Activated T-helper 17 cell treated with anti-CD3 and anti-CD28 coated beads, Interleukin-2, amount 50 U/mL, for 72 hours (primary cell): ENCODE data around the gene SLC16A2. TPM values are rescaled to one million over a fixed set of nuclear protein-coding genes. Genes with fewer than 3 reads are reported as not detected.
"Not testable (repeated sequence)": the region's sequence is repeated elsewhere in the genome, so short reads cannot be mapped to it uniquely, and the experiment has no call there.

ENCODE experiments used
- ATAC-seq: fragments of 150-1000 bp; cut with Tn5 transposase; replicated peaks from 2 replicates; pipeline ENCODE4 v1.10.0; 2021; ENCODE audit warnings: mild to moderate bottlenecking, moderate library complexity
- H3K27ac Mint-ChIP-seq: one replicate; pipeline ENCODE4 v1.8.0; 2022; ENCODE audit warnings: mixed read lengths
- H3K27me3 Mint-ChIP-seq: one replicate; pipeline ENCODE4 v1.8.0; 2022; ENCODE audit warnings: mixed read lengths
- H3K36me3 Mint-ChIP-seq: one replicate; pipeline ENCODE4 v1.8.0; 2022; ENCODE audit warnings: low read depth, mild to moderate bottlenecking, mixed read lengths
- H3K4me1 Mint-ChIP-seq: one replicate; pipeline ENCODE4 v1.8.0; 2022; ENCODE audit warnings: mixed read lengths
- H3K4me3 Mint-ChIP-seq: one replicate; pipeline ENCODE4 v1.8.0; 2022; ENCODE audit warnings: mild to moderate bottlenecking, mixed read lengths
- H3K9me3 Mint-ChIP-seq: one replicate; pipeline ENCODE4 v1.8.0; 2022; ENCODE audit warnings: mixed read lengths
- total RNA-seq, 2 donors: library from RNA; stranded (reverse); gene quantifications; one replicate each; pipeline ENCODE4 v1.2.3, GENCODE V29; 2022

Gene SLC16A2
- total RNA-seq, 2 donors from 2014 or later = 0.11 to 1.5 TPM

DNA sequence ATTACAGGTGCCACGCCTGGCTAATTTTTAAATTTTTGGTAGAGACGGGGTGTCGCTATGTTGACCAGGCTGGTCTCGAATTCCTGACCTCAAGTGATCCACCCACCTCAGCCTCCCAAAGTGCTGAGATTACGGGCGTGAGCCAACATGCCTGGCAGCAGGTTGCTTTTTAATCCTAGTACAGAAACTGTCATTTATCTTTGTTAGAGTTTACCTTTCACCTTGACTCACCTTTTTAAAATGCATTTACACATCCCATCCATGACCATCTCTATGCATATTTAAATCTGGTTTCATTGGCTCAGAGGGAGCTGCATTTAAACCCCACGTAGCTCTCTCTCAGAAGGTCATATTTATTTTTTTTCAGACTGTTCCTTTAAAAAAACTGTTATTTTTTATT, 31.9 kb downstream of the SLC16A2 start:
- Mint-ChIP-seq H3K9me3 (no peaks in the 10 kb centered on the region), H3K4me3 (no peak overlapping the region), H3K27ac (no peak overlapping the region), H3K36me3 (peaks cover 5% of the 10 kb centered on the region), H3K4me1 (peaks cover 13% of the 10 kb centered on the region), H3K27me3 (no peaks in the 10 kb centered on the region)
- no peak for ATAC-seq

DNA sequence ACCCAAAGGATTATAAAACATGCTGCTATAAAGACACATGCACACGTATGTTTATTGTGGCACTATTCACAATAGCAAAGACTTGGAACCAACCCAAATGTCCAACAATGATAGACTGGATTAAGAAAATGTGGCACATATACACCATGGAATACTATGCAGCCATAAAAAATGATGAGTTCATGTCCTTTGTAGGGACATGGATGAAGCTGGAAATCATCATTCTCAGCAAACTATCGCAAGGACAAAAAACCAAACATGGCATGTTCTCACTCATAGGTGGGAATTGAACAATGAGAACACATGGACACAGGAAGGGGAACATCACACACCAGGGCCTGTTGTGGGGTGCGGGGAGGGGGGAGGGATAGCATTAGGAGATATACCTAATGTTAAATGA, 32.9 kb downstream of the SLC16A2 start:
- H3K27ac Mint-ChIP-seq, H3K9me3 Mint-ChIP-seq, ATAC-seq, H3K4me3 Mint-ChIP-seq, H3K27me3 Mint-ChIP-seq, H3K36me3 Mint-ChIP-seq: not testable (repeated sequence)
- peaks cover 13% of the 10 kb centered on the region for H3K4me1 Mint-ChIP-seq

DNA sequence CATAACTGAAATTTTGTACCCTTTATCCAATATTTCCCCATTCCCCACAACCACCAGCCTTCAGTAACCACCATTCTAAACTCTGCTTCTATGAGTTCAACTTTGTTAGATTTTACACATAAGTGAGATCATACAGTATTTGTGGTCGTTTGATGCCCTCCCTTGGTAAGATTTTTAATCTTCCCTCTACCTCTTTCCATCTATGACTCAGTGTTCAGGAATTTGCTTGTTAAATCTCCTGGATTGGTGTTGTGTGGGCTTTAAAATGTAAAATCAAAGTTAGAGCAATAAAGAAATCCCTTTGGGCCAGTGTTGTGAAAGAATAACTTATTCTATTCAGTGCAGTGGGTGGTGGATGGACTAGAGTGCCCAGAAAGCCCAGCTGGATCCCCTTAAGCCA, 37.4 kb downstream of the SLC16A2 start:
- Mint-ChIP-seq H3K36me3 (no peaks in the 10 kb centered on the region), H3K27me3 (no peaks in the 10 kb centered on the region), H3K9me3 (no peaks in the 10 kb centered on the region)

GRCh38 chrX:74461384-74461783, 40.1 kb downstream of the SLC16A2 start:
- H3K27me3 Mint-ChIP-seq = no peaks in the 10 kb centered on the region
- no peak overlapping the region for H3K4me3 Mint-ChIP-seq
- H3K9me3 Mint-ChIP-seq = no peaks in the 10 kb centered on the region
- no peaks in the 10 kb centered on the region for H3K4me1 Mint-ChIP-seq
- no peak overlapping the region for H3K27ac Mint-ChIP-seq
- H3K36me3 Mint-ChIP-seq = no peaks in the 10 kb centered on the region
- ATAC-seq = no peak

More for the DNA sequence above, 37.4 kb downstream of the SLC16A2 start:
- Mint-ChIP-seq H3K4me3 (no peak overlapping the region), H3K27ac (no peak overlapping the region), H3K4me1 (no peaks in the 10 kb centered on the region)
- peak; percentile 21 for ATAC-seq

DNA sequence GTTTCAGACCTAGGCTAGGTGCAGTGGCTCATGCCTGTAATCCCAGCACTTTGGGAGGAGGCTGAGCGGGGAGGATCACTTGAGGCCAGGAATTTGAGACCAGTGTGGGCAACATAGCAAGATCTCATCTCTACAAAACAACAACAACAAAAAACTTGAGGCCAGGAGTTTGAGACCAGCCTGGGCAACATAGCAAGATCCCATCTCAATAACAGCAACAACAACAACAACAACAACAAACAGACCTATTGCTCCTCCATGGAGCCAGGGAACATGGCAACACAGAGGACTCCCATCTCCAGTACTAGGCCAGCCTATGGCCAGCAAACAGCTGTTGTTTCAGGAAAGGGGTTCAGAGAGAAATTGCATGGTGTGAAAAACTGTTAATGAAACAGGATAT, 43.4 kb downstream of the SLC16A2 start:
- Mint-ChIP-seq H3K36me3 (no peaks in the 10 kb centered on the region), H3K27me3 (no peaks in the 10 kb centered on the region), H3K4me1 (no peaks in the 10 kb centered on the region), H3K27ac (no peak overlapping the region), H3K4me3 (no peak overlapping the region), H3K9me3 (no peaks in the 10 kb centered on the region)
- no peak for ATAC-seq

DNA sequence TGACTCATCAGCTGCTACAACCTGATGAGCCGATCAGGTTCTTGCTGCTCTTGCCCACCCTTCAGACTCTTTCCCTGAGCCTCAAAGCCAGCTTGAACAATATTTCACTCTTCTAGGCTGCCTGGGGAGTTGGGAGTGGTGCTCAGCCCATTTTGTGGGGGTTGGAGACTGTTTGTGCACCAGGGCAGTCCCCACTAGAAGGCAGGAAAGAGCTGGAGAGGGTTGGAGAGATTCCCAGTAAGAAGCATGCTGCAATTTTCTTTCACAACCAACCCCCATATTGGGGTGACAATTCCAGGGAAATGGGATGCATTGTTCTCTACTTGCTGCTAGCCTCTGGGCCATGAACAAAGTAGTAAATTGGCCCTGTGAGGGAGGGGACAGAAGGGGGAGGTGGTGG, 44.1 kb downstream of the SLC16A2 start:
- H3K4me3 Mint-ChIP-seq = no peak overlapping the region
- ATAC-seq = no peak
- no peaks in the 10 kb centered on the region for H3K36me3 Mint-ChIP-seq
- H3K4me1 Mint-ChIP-seq = no peaks in the 10 kb centered on the region
- H3K27me3 Mint-ChIP-seq = no peaks in the 10 kb centered on the region
- no peaks in the 10 kb centered on the region for H3K9me3 Mint-ChIP-seq
- no peak overlapping the region for H3K27ac Mint-ChIP-seq

DNA sequence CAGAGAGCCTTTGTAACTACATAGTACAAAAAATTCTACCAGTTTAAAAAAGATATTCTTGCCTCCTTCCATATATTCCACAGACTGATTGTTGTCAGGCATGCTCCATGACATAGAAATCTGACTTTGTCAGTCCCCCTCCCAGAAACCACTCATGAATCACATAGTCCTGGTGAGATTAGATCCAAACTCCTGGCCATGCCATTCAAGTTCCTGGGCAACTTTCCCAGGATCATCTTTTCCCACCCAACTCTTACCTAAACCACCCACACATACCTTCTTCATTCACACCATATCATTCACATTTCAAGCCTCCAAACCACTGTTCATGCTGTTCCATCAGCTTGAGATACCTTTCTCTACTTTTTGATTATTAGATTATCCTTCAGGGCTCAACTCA, 46.4 kb downstream of the SLC16A2 start:
- no peaks in the 10 kb centered on the region for H3K27me3 Mint-ChIP-seq
- no peak overlapping the region for H3K4me3 Mint-ChIP-seq
- no peaks in the 10 kb centered on the region for H3K36me3 Mint-ChIP-seq
- no peak overlapping the region for H3K27ac Mint-ChIP-seq
- no peaks in the 10 kb centered on the region for H3K9me3 Mint-ChIP-seq
- no peaks in the 10 kb centered on the region for H3K4me1 Mint-ChIP-seq
- no peak for ATAC-seq

DNA sequence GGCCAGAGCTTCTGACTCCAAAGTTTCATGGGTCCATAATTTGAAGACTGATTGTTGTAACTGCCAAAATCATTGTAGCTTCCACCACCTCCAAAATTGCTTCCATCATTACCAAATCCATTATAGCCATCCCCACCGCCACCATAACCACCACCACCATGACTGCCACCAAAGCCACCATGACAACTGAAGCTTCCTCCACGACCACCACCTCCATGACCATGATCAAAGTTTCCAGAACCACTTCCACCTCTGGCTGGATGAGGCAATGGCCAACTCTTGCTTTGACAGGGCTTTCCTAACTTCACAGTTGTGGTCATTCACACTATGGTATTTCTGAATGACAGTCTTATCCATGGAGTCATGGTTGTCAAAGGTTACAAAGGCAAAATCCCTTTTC, 51.8 kb downstream of the SLC16A2 start:
- H3K36me3 Mint-ChIP-seq, ATAC-seq, H3K27ac Mint-ChIP-seq: not testable (repeated sequence)

DNA sequence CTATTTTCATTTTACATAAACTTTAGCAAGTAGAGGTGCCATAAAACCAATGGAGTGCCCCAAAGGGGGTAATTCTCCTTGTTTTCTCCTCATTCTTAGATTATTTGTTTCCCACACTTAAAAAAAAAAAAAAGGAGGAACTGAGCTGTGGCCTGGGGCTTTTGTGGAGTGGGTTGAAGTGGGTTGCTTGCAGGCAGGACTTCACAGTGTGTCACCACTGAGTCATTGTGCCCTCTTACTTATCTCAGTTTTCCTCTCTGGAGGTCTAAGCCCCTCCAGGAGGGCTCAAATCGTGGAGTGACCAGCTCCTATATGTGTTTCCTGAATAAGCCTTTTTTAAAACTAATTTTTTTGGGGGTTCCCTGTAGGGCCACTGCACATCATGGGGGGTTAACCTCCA, 69.0 kb downstream of the SLC16A2 start:
- no peak for ATAC-seq

More for the DNA sequence above, 51.8 kb downstream of the SLC16A2 start:
- H3K9me3 Mint-ChIP-seq, H3K4me3 Mint-ChIP-seq, H3K27me3 Mint-ChIP-seq, H3K4me1 Mint-ChIP-seq: not testable (repeated sequence)

GRCh38 chrX:74492720-74493201, 71.5 kb downstream of the SLC16A2 start:
- no peaks in the 10 kb centered on the region for H3K36me3 Mint-ChIP-seq
- H3K9me3 Mint-ChIP-seq = no peaks in the 10 kb centered on the region
- H3K4me3 Mint-ChIP-seq = no peak overlapping the region
- H3K4me1 Mint-ChIP-seq = no peaks in the 10 kb centered on the region
- H3K27me3 Mint-ChIP-seq = no peaks in the 10 kb centered on the region
- peak; percentile 23 for ATAC-seq
- no peak overlapping the region for H3K27ac Mint-ChIP-seq

More for the DNA sequence above, 69.0 kb downstream of the SLC16A2 start:
- Mint-ChIP-seq H3K9me3 (no peaks in the 10 kb centered on the region), H3K27ac (no peak overlapping the region), H3K36me3 (no peaks in the 10 kb centered on the region), H3K4me3 (no peak overlapping the region), H3K27me3 (no peaks in the 10 kb centered on the region), H3K4me1 (no peaks in the 10 kb centered on the region)

GRCh38 chrX:74493806-74494205, 72.5 kb downstream of the SLC16A2 start:
- Mint-ChIP-seq H3K36me3 (no peaks in the 10 kb centered on the region), H3K9me3 (no peaks in the 10 kb centered on the region), H3K4me1 (no peaks in the 10 kb centered on the region), H3K27ac (no peak overlapping the region), H3K4me3 (no peak overlapping the region), H3K27me3 (no peaks in the 10 kb centered on the region)
- no peak for ATAC-seq

DNA sequence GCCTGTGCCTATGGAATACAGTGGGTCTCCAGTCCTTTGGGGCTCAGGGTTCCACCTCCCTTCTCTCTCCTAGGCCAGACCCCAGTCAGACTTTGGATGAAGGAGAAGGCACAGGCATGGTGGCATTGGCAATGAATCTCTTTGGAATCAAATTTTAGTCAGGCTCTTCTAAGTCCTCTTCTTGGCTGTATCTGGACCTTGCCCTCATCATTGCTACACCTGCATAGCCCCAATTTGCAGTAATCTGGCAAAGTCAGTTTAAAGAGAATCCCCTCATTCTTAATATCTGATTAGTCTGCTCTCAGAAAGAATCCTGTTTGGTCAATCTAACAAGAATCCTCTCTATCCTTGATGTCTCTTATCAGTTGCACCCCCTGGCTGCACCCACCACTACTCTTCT, 77.6 kb downstream of the SLC16A2 start:
- Mint-ChIP-seq H3K36me3 (no peaks in the 10 kb centered on the region), H3K9me3 (no peaks in the 10 kb centered on the region), H3K27me3 (no peaks in the 10 kb centered on the region), H3K4me1 (no peaks in the 10 kb centered on the region), H3K4me3 (no peak overlapping the region), H3K27ac (no peak overlapping the region)
- no peak for ATAC-seq

DNA sequence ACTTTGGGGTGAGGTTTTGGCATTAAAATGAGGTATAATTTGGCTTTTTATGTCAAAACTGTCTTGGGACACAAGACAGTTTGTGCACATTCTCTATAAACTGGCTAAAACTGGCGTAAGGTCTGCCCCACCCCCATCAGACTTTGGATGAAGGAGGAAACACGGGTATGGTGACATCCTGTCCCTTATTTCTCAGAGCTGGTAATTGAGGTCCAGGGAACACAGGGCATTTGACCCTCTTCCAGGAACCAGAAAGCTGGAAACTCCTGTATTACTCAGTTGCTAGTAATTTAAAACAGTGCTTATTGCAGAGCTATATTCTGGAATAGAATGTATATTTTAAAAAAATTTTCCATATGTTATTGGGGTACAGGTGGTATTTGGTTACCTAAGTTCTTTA, 78.8 kb downstream of the SLC16A2 start:
- no peaks in the 10 kb centered on the region for H3K36me3 Mint-ChIP-seq
- no peaks in the 10 kb centered on the region for H3K27me3 Mint-ChIP-seq
- H3K4me1 Mint-ChIP-seq = no peaks in the 10 kb centered on the region
- H3K9me3 Mint-ChIP-seq = no peaks in the 10 kb centered on the region
- no peak overlapping the region for H3K4me3 Mint-ChIP-seq
- H3K27ac Mint-ChIP-seq = no peak overlapping the region
- no peak for ATAC-seq

DNA sequence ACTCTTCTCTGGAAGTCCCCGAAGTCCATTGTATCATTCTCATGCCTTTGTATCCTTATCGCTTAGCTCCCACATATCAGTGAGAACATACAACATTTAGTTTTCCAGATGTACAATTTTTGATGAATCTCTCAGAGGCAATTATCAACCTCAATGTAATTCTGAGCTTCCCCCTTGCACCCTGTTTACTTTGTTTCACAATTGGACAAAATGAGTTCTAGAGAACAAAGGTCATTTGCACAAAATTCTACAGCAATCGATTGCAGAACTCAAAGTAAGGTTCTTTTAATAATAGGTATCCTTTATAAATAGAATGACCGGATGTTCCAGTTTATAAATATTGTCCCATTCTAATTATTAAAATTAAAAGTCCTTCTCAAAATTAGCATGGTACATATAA, 79.3 kb downstream of the SLC16A2 start:
- Mint-ChIP-seq H3K4me3 (no peak overlapping the region), H3K4me1 (no peaks in the 10 kb centered on the region), H3K27ac (no peak overlapping the region), H3K9me3 (no peaks in the 10 kb centered on the region), H3K27me3 (no peaks in the 10 kb centered on the region), H3K36me3 (no peaks in the 10 kb centered on the region)
- no peak for ATAC-seq

DNA sequence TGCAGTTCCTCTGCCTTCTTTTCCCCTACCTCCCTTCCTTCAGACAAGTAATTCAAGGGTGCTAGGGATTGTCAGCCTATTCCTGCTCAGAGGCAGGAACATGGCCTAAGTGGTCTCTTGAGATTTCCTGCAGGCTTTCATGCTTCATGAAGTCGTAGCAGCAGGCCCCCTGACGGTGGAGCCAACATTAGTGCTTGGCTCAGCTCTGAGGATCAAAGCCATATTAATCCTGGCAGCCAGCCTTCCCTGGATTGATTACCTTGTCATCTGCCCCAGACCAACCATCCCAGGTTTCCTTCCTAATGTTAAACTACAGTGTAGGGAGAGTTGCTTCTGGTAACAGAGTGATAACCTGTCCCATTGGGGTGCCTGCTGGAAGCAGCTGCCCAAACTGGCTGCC, 84.1 kb downstream of the SLC16A2 start:
- no peaks in the 10 kb centered on the region for H3K27me3 Mint-ChIP-seq
- ATAC-seq = no peak
- no peak overlapping the region for H3K27ac Mint-ChIP-seq
- no peaks in the 10 kb centered on the region for H3K36me3 Mint-ChIP-seq
- H3K9me3 Mint-ChIP-seq = no peaks in the 10 kb centered on the region
- no peak overlapping the region for H3K4me3 Mint-ChIP-seq
- H3K4me1 Mint-ChIP-seq = no peaks in the 10 kb centered on the region
